Left lung (tissue), 10 donors: Measurements from ENCODE around the gene FMNL3. TPM values are rescaled to one million over a fixed set of nuclear protein-coding genes. Genes with fewer than 3 reads are reported as not detected.

ENCODE experiments used
- ATAC-seq: fragments of 200-7000 bp; cut with Tn5 transposase; one replicate; pipeline ENCODE4 v1.9.1; 2020; ENCODE audit warnings: moderate library complexity
- DNase-seq, 4 donors: peaks; one replicate each; pipeline ENCODE4 v3.0.0-alpha.2; 2013 to 2020
- H3K27ac ChIP-seq, 2 donors: fragments of 200-600 bp; sonication (generic) in 1 of 2; one replicate each; pipeline versions ENCODE4 v1.5.0 to v1.8.0; 2020 to 2021
- H3K27me3 ChIP-seq, 2 donors: fragments of 200-600 bp; sonication (generic) in 1 of 2; one replicate each; pipeline versions ENCODE4 v1.5.0 to v1.8.0; 2020 to 2021
- H3K36me3 ChIP-seq, 2 donors: fragments of 200-600 bp; sonication (generic) in 1 of 2; one replicate each; pipeline versions ENCODE4 v1.5.0 to v1.8.0; 2020 to 2021
- H3K4me1 ChIP-seq, 2 donors: fragments of 200-600 bp; one replicate each; pipeline ENCODE4 v1.8.0; 2021
- H3K4me3 ChIP-seq, 2 donors: fragments of 200-600 bp; sonication (generic) in 1 of 2; one replicate each; pipeline versions ENCODE4 v1.5.0 to v1.8.0; 2020 to 2021; ENCODE audit warnings: mild to moderate bottlenecking in 1 of 2
- H3K9me3 ChIP-seq, 2 donors: fragments of 200-600 bp; sonication (generic) in 1 of 2; one replicate each; pipeline versions ENCODE4 v1.5.0 to v1.8.0; 2020 to 2021
- CTCF ChIP-seq, 2 donors: fragments of 200-600 bp; sonication (generic) in 1 of 2; IDR thresholded peaks; one replicate each; pipeline versions ENCODE4 v1.5.0 to v1.8.0; 2021; ENCODE audit warnings: antibody characterized with exemption in 2 of 2
- intact Hi-C, 2 donors: fragments of 100-400 bp; cut with DNase I; formaldehyde crosslinking; loops; one replicate each; pipeline versions ENCODE4 v1.11.2 to v1.14.2; 2022
- polyA plus RNA-seq, 6 donors: library from polyadenylated mRNA; unstranded; fragments of 120-200 nt; gene quantifications; one replicate each; pipeline ENCODE4 v1.2.1, GENCODE V29; 2013; ENCODE audit not compliant: insufficient read length in 6 of 6
- total RNA-seq, 2 donors: library from RNA; stranded (reverse); fragmentation: NEBNext Ultra II Directional; extraction: Animal tissue kit (Norgen Biotek cat#: 25700); gene quantifications; one replicate each; pipeline ENCODE4 v1.2.1, GENCODE V29; 2021
- donor health status: DM: no; HTN: yes; CAD: no.
- donor health status: DM: no; HTN: no; CAD: no.

Gene FMNL3
- total and polyA plus RNA-seq, 8 donors = 30.0 to 61.7 (median 57.5) TPM

- TF ChIP-seq CTCF (IDR thresholded peaks at IDR 0.05) = no peak
- peaks cover 16 to 51% of the 10 kb centered on the region in 2 donors for H3K4me1 ChIP-seq
Measured at GRCh38 chr12:49693931-49694444, 13.2 kb downstream of the FMNL3 start.

GRCh38 chr12:49692851-49693250 lies 14.4 kb downstream of the FMNL3 start:
- no peaks in the 10 kb centered on the region for H3K36me3 ChIP-seq
- H3K4me1 ChIP-seq = peaks cover 6 to 40% of the 10 kb centered on the region in 2 donors
- no peak overlapping the region for H3K27ac ChIP-seq
- TF ChIP-seq CTCF (IDR thresholded peaks at IDR 0.05) = no peak
- ATAC-seq (no peak), DNase-seq (no peak)
- H3K9me3 ChIP-seq = no peaks in the 10 kb centered on the region
- H3K27me3 ChIP-seq = no peaks in the 10 kb centered on the region
- intact Hi-C loops = no loop called here
- no peak overlapping the region for H3K4me3 ChIP-seq

More at GRCh38 chr12:49693931-49694444, 13.2 kb downstream of the FMNL3 start:
- Histone ChIP-seq H3K36me3 (no peaks in the 10 kb centered on the region), H3K4me3 (no peak overlapping the region), H3K27ac (no peak overlapping the region), H3K9me3 (no peaks in the 10 kb centered on the region), H3K27me3 (no peaks in the 10 kb centered on the region)
- ATAC-seq (no peak), DNase-seq (no peak)
- intact Hi-C loops = no loop called here

GRCh38 chr12:49689785-49690184 lies 17.4 kb downstream of the FMNL3 start:
- DNase-seq (no peak), ATAC-seq (peak; percentile 28)
- TF ChIP-seq CTCF (IDR thresholded peaks at IDR 0.05) = no peak
- intact Hi-C loops = no loop called here
- H3K27me3 ChIP-seq = no peaks in the 10 kb centered on the region
- no peaks in the 10 kb centered on the region for H3K9me3 ChIP-seq
- no peaks in the 10 kb centered on the region for H3K36me3 ChIP-seq
- H3K4me3 ChIP-seq = no peak overlapping the region
- peaks cover 6 to 30% of the 10 kb centered on the region in 2 donors for H3K4me1 ChIP-seq
- H3K27ac ChIP-seq = no peak overlapping the region

- Histone ChIP-seq H3K9me3 (no peaks in the 10 kb centered on the region), H3K36me3 (no peaks in the 10 kb centered on the region), H3K27ac (no peak overlapping the region), H3K4me1 (peaks cover 6 to 35% of the 10 kb centered on the region in 2 donors), H3K4me3 (no peak overlapping the region), H3K27me3 (no peaks in the 10 kb centered on the region)
- no peak for TF ChIP-seq CTCF (IDR thresholded peaks at IDR 0.05)
- DNase-seq (no peak), ATAC-seq (no peak)
- intact Hi-C loops = no loop called here
Measured at GRCh38 chr12:49689237-49689636, 18.0 kb downstream of the FMNL3 start.

GRCh38 chr12:49687941-49688340 lies 19.3 kb downstream of the FMNL3 start:
- H3K27me3 ChIP-seq = no peaks in the 10 kb centered on the region
- H3K27ac ChIP-seq = no peak overlapping the region
- DNase-seq = no peak
- intact Hi-C loops = no loop called here
- peaks cover 6 to 37% of the 10 kb centered on the region in 2 donors for H3K4me1 ChIP-seq
- ATAC-seq = no peak
- H3K36me3 ChIP-seq = no peaks in the 10 kb centered on the region
- no peaks in the 10 kb centered on the region for H3K9me3 ChIP-seq
- TF ChIP-seq CTCF (IDR thresholded peaks at IDR 0.05) = no peak
- H3K4me3 ChIP-seq = no peak overlapping the region
